GM23248 (cell line): Measurements from ENCODE around the gene KCNQ5.

Experiments used
- EZH2 ChIP-seq: fragments of 200-600 bp; sonication (generic); IDR thresholded peaks from 2 replicates; pipeline ENCODE4 v1.6.1; 2018; ENCODE audit warnings: antibody characterized with exemption, mild to moderate bottlenecking; ENCODE audit not compliant: insufficient read depth, poor library complexity, severe bottlenecking
- EZH2phosphoT487 ChIP-seq: fragments of 200-600 bp; sonication (generic); IDR thresholded peaks from 2 replicates; pipeline ENCODE4 v1.6.1; 2018; ENCODE audit warnings: antibody characterized with exemption, moderate library complexity, mild to moderate bottlenecking, low read depth; ENCODE audit not compliant: insufficient read depth

- TF ChIP-seq EZH2 (no peak), EZH2phosphoT487 (no peak)
Measured at GRCh38 chr6:72617721-72618120, 4.1 kb upstream of the KCNQ5 start.
